Spleen (tissue), 11 donors: ENCODE measurements around the gene ECI1. TPM values are rescaled to one million over a fixed set of nuclear protein-coding genes. Genes with fewer than 3 reads are reported as not detected.
A peak's percentile ranks its signal among the peaks of the same experiment; 100 is the strongest.

Experiments used
- DNase-seq: peaks from one replicate; pipeline ENCODE4 v3.0.0-alpha.2; 2020
- H3K27ac ChIP-seq, 8 donors: fragments of 200-600 bp; sonication (generic) in 7 of 8; 1 replicate in 4 of 8; 2 replicates in 4 of 8; pipeline versions ENCODE4 v1.5.0 to v1.8.0; 2016 to 2021; ENCODE audit warnings: inconsistent platforms in 4 of 8, mild to moderate bottlenecking in 4 of 8, moderate library complexity in 1 of 8
- H3K27me3 ChIP-seq, 7 donors: fragments of 200-600 bp; sonication (generic) in 6 of 7; replicated peaks in 1 of 7; 1 replicate in 4 of 7; 2 replicates in 3 of 7; pipeline versions ENCODE4 v1.5.0 to v1.8.0; 2016 to 2021; ENCODE audit warnings: inconsistent platforms in 3 of 7, mild to moderate bottlenecking in 1 of 7
- H3K36me3 ChIP-seq, 6 donors: fragments of 200-600 bp; sonication (generic) in 5 of 6; 1 replicate in 4 of 6; 2 replicates in 2 of 6; pipeline versions ENCODE4 v1.5.0 to v1.8.0; 2016 to 2021; ENCODE audit warnings: inconsistent platforms in 2 of 6
- H3K4me1 ChIP-seq, 6 donors: fragments of 200-600 bp; sonication (generic) in 5 of 6; 1 replicate in 3 of 6; 2 replicates in 3 of 6; pipeline versions ENCODE4 v1.5.0 to v1.8.0; 2016 to 2021; ENCODE audit warnings: inconsistent platforms in 3 of 6
- H3K4me3 ChIP-seq, 8 donors: fragments of 200-600 bp; sonication (generic) in 7 of 8; 1 replicate in 4 of 8; 2 replicates in 4 of 8; pipeline versions ENCODE4 v1.5.0 to v1.8.0; 2016 to 2021; ENCODE audit warnings: inconsistent platforms in 4 of 8, mild to moderate bottlenecking in 4 of 8, moderate library complexity in 2 of 8
- H3K9me3 ChIP-seq, 8 donors: fragments of 200-600 bp; sonication (generic) in 7 of 8; 1 replicate in 4 of 8; 2 replicates in 4 of 8; pipeline versions ENCODE4 v1.5.0 to v1.8.0; 2016 to 2021; ENCODE audit warnings: inconsistent platforms in 4 of 8
- POLR2A ChIP-seq, 3 donors: fragments of 450-650 bp; IDR thresholded peaks; one replicate each; pipeline ENCODE4 v1.5.1; 2017; ENCODE audit warnings: antibody characterized with exemption in 3 of 3, mild to moderate bottlenecking in 1 of 3
- POLR2AphosphoS5 ChIP-seq, 3 donors: sonication (generic); formaldehyde crosslinking; IDR thresholded peaks; one replicate each; pipeline ENCODE4 v1.5.1; 2017; ENCODE audit warnings: antibody characterized with exemption in 3 of 3
- WGBS, 5 donors: extraction: QIAGEN DNeasy Blood & Tissue Kit in 3 of 5; methylation state at CpG; one replicate each; pipeline versions ENCODE4 v1.1.5 to v1.1.7; 2013 to 2018; 5-methylcytosine and 5-hydroxymethylcytosine counted together
- intact Hi-C: fragments of 100-400 bp; cut with DNase I; formaldehyde crosslinking; loops from one replicate; pipeline ENCODE4 v1.15.0; 2023; ENCODE audit warnings: low total_unique reads
- polyA plus RNA-seq, 3 donors: library from polyadenylated mRNA; stranded (reverse); fragments of 200-250 nt; gene quantifications; one replicate each; pipeline ENCODE4 v1.2.1, GENCODE V29; 2013
- total RNA-seq, 7 donors: library from RNA; depleted of rRNA in 3 of 7; stranded (reverse); fragments of >200 nt in 3 of 7; fragmentation: NEBNext Ultra II Directional in 4 of 7; extraction: Animal tissue kit (Norgen Biotek cat#: 25700) in 4 of 7; gene quantifications; one replicate each; pipeline versions ENCODE4 v1.1.0 to v1.2.1, GENCODE V29; 2016 to 2021
- TF ChIP-seq, protein P1 (sequence below), 11 experiments: fragments of 200-600 bp in 7 of 11; fragments of 450-650 bp in 4 of 11; sonication (generic) in 4 of 11; IDR thresholded peaks in 8 of 11; conservative IDR thresholded peaks in 3 of 11; 1 replicate in 7 of 11; 2 replicates in 4 of 11; pipeline versions ENCODE4 v1.4.0 to v1.8.0; 2016 to 2021; ENCODE audit warnings: antibody characterized with exemption in 11 of 11, inconsistent platforms in 4 of 11, mild to moderate bottlenecking in 1 of 11
- donor health status: healthy with polysubstance abuse.
- donor health status: DM: no; HTN: no; CAD: no; lungs with moderate emphysema.
- donor health status: DM: no; HTN: no; CAD: no.
- donor health status: Bipolar disorder and iron deficiency.
- donor health status: healthy.
- donor health status: DM: no; HTN: no; CAD: no.
- donor health status: DM: yes; HTN: yes; CAD: no.

Gene ECI1
- total and polyA plus RNA-seq, 10 donors, result 20.6 to 54.8 (median 34.0) TPM

GRCh38 chr16:2273484-2273883 is 22.1 kb upstream of the ECI1 start:
- no peaks in the 10 kb centered on the region for H3K27me3 ChIP-seq
- H3K4me3 ChIP-seq, result no peak overlapping the region
- intact Hi-C loops, result no loop called here
- TF ChIP-seq POLR2AphosphoS5 (IDR thresholded peaks at IDR 0.05), result no peak
- no peak overlapping the region for H3K27ac ChIP-seq
- H3K9me3 ChIP-seq, result no peaks in the 10 kb centered on the region
- peaks cover 13 to 41% (median 17%) of the 10 kb centered on the region in 6 donors for H3K4me1 ChIP-seq
- no peak for DNase-seq
- H3K36me3 ChIP-seq, result peaks cover 0 to 22% (median 0%) of the 10 kb centered on the region in 6 donors
- 73 to 93% (median 89%) methylated on average over 8 to 16 of the region's 16 CpGs for WGBS, 5 donors

DNA sequence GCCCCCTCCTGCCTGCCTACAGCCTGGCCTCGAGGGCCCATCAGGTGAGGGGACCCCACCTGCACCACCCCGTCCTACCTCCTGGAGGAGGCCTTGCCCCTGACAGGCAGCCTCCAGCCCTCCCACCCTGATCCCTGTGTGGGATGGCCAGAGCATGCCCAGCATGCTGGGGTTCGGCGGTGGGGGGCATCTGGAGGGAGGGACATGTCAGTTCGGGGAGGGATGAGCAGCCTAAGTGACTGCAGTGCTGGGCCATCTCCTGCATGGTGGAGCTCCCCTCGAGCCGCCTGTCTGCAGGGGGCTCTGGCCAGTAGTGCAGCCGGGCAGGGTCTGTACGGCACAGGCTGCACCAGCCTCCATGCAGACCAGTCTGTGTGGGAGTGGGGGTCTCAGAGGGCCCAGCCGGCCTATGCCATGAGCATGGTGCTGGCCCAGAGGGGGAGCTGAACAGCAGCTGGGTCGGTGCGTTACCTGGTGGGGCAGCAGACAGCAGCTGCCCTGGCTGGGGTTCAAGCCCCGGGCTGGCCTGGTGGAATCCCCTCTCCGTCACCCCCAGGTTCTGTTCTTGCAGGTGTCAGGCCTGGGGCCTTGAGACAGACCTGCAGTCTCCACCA is 20.6 kb upstream of the ECI1 start:
- Histone ChIP-seq H3K36me3 (peaks cover 0 to 10% (median 0%) of the 10 kb centered on the region in 6 donors), H3K4me1 (peaks cover 13 to 46% (median 20%) of the 10 kb centered on the region in 6 donors), H3K27me3 (no peaks in the 10 kb centered on the region), H3K9me3 (no peaks in the 10 kb centered on the region), H3K27ac (no peak overlapping the region), H3K4me3 (no peak overlapping the region)
- WGBS, 5 donors, result 77 to 96% (median 95%) methylated on average over 6 to 14 of the region's 14 CpGs
- no peak for DNase-seq
- TF ChIP-seq, protein P1, sequence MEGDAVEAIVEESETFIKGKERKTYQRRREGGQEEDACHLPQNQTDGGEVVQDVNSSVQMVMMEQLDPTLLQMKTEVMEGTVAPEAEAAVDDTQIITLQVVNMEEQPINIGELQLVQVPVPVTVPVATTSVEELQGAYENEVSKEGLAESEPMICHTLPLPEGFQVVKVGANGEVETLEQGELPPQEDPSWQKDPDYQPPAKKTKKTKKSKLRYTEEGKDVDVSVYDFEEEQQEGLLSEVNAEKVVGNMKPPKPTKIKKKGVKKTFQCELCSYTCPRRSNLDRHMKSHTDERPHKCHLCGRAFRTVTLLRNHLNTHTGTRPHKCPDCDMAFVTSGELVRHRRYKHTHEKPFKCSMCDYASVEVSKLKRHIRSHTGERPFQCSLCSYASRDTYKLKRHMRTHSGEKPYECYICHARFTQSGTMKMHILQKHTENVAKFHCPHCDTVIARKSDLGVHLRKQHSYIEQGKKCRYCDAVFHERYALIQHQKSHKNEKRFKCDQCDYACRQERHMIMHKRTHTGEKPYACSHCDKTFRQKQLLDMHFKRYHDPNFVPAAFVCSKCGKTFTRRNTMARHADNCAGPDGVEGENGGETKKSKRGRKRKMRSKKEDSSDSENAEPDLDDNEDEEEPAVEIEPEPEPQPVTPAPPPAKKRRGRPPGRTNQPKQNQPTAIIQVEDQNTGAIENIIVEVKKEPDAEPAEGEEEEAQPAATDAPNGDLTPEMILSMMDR (IDR thresholded peaks at IDR 0.05 in 8 of 11, conservative IDR thresholded peaks at IDR 0.05 in 3 of 11), result no peak
- TF ChIP-seq POLR2AphosphoS5 (IDR thresholded peaks at IDR 0.05), result peak in 1 of 3 donors; percentile 16
- intact Hi-C loops, result no loop called here

DNA sequence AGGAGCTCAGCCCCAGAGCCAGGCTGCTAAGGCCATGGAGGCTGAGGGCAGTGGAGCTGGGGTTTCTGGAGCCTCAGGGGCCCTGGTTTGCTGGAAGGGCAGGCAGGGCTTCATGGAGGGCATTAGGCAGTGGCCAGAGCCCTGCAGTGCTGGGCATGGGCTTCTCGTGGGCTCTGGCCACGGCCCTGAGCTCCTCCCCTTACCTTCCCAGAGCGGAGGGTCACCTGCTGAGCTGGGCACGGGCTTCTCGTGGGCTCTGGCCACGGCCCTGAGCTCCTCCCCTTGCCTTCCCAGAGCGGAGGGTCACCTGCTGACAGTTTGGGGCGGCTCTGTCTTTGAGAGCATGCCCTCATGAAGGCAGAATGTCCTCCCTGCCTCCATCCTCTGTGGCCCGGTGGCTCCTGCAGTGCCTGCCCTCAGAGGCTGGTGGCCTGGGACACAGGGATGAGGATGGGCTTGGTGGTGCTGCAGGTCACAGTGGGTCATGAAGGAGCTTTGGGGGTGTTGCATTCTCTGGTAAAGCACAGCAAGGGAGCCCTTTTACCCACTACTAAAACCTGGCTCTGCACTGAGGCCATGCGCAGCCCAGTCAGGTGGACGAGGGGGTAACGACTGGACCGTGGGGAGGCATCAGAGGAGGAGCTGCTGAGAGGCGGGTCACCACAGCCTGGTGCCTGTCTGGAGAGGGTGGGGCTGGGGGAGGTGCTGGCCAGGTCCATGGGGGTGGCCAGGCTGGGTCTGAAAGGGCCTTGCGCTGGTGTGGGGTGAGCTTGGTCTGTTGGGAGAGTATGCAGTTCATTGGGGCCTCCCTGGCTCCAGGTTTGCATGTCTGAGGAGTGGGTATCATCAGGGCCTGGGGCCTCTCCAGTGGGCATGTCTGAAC is 19.4 kb upstream of the ECI1 start:
- intact Hi-C loops, result no loop called here
- no peak for DNase-seq
- H3K4me1 ChIP-seq, result peaks cover 20 to 57% (median 31%) of the 10 kb centered on the region in 6 donors
- H3K36me3 ChIP-seq, result peaks cover 0 to 2% (median 0%) of the 10 kb centered on the region in 6 donors
- no peaks in the 10 kb centered on the region for H3K9me3 ChIP-seq
- no peaks in the 10 kb centered on the region for H3K27me3 ChIP-seq
- 87 to 94% (median 88%) methylated on average over 13 to 15 of the region's 15 CpGs for WGBS, 5 donors
- no peak overlapping the region for H3K27ac ChIP-seq
- H3K4me3 ChIP-seq, result no peak overlapping the region
- no peak for TF ChIP-seq POLR2AphosphoS5 (IDR thresholded peaks at IDR 0.05)
- TF ChIP-seq, protein P1 (IDR thresholded peaks at IDR 0.05 in 8 of 11, conservative IDR thresholded peaks at IDR 0.05 in 3 of 11), result no peak
- TF ChIP-seq POLR2A (IDR thresholded peaks at IDR 0.05), result no peak

DNA sequence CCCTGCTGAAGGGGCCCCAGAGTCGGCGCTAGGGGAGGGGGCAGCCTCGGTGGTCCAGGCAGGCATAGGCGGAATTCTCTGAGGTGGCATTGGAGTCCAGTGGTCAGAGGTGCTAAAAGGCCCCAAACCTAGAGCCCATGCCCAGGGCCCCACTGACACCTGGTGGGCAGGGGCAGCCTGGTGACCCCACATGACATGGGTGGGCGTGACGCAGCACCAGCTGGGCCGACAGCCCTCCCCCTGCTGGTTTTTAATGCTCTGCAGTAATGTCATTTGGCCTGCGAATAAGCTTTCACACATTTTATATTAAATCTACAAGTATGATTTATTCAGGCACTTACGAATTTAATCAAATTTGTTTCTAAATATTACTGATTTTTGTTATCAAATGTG is 18.7 kb upstream of the ECI1 start:
- no peak for DNase-seq
- intact Hi-C loops, result no loop called here
- Histone ChIP-seq H3K27ac (no peak overlapping the region), H3K9me3 (no peaks in the 10 kb centered on the region), H3K36me3 (peaks cover 0 to 10% (median under 1%) of the 10 kb centered on the region in 6 donors), H3K4me3 (peak overlapping the region in 1 of 8 donors; percentile 99), H3K27me3 (no peaks in the 10 kb centered on the region), H3K4me1 (peaks cover 28 to 65% (median 38%) of the 10 kb centered on the region in 6 donors)
- TF ChIP-seq POLR2A (IDR thresholded peaks at IDR 0.05), result no peak
- WGBS, 5 donors, result 86 to 91% (median 87%) methylated on average over 7 to 9 of the region's 9 CpGs
